Fibroblast of skin of right biceps (primary cell): ENCODE measurements around the gene BABAM1.

Source experiments
- DNase-seq: peaks from one replicate; pipeline ENCODE4 v3.0.0-alpha.2; 2013

The BABAM1 gene

DNA sequence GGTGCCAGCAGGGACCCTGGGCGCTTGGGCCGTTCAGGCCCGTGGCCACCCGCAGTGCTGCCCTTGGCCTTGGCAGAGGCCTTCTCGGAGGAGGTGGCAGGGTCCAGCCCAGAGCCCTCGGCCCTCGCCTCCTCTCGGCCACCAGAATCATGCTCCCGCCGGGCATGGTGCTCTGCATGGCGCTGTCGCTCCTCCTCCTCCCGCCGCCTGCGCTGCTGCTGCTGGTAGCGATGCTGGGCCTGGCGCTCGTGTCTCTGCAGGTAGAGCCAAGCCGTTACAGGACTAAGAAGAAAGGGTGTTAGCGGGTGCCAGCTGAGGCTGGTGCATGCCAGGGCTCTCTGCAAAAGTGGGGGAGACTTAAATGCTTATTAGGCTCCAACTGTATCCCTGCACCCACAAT, 57.9 kb downstream of the BABAM1 start:
- DNase-seq, result no peak

- DNase-seq, result no peak
Observed at GRCh38 chr19:17325881-17326594, 58.8 kb downstream of the BABAM1 start.

GRCh38 chr19:17326595-17326966, 59.3 kb downstream of the BABAM1 start:
- no peak for DNase-seq

DNA sequence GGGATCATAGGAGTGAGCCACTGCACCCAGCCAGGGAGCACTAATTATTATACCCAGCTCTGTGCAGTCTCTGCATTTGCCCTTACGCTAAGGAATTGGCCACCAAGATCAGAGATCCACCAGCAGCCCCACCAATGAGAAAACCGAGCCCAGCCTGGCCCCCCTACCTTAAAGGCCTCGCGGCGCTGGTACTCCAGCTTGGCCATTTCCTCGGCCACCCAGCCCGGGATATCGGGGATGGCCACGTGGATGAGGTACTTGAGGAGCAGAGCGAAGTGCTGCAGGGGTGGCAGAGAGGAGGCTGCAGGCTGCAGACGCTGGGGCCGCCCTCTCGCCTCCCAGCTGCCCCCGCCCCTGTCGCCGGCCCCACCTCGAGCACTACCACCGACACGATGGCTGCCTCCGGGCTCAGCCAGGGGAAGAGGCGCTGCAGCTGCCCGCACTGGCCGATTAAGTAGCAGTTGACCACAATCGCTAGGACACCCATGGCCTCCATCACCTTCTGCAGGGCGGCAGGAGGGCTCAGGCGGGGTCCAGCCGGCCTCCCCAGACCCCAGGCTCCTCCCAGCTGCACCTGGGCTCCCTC, 59.9 kb downstream of the BABAM1 start:
- DNase-seq, result no peak

- no peak for DNase-seq
Observed at GRCh38 chr19:17327654-17328516, 60.6 kb downstream of the BABAM1 start.
